Ramos (cell line): ENCODE data around the gene RGL2.
"Not testable (repeated sequence)": the region's sequence is repeated elsewhere in the genome, so short reads cannot be mapped to it uniquely, and the experiment has no call there.

Source experiments
- in situ Hi-C: fragments of 300-500 bp; cut with MboI; formaldehyde crosslinking; loops from one replicate; pipeline ENCODE4 v1.14.3; 2022; ENCODE audit warnings: low sequenced_read_pairs; ENCODE audit not compliant: unreplicated experiment

RGL2 gene

GRCh38 chr6:33298773-33299236 lies at the start of gene RGL2:
Gene RGL2, minus strand, starts transcription at chr6:33298942. Its CDS starts 332 bp downstream, at chr6:33298610.
- in situ Hi-C loops, result no loop called here

GRCh38 chr6:33347816-33348215 lies 49.1 kb upstream of the RGL2 start:
- in situ Hi-C loops, result no loop called here

- in situ Hi-C loops, result not testable (repeated sequence)
Observed at GRCh38 chr6:33346972-33347371, 48.2 kb upstream of the RGL2 start.

GRCh38 chr6:33344701-33345697 lies 46.3 kb upstream of the RGL2 start:
- in situ Hi-C loops, result no loop called here

- in situ Hi-C loops, result no loop called here
Observed at GRCh38 chr6:33343953-33344611, 45.3 kb upstream of the RGL2 start.

- in situ Hi-C loops, result not testable (repeated sequence)
Observed at GRCh38 chr6:33343606-33343952, 44.8 kb upstream of the RGL2 start.

- in situ Hi-C loops, result no loop called here
Observed at GRCh38 chr6:33339193-33339592, 40.5 kb upstream of the RGL2 start.

- in situ Hi-C loops, result no loop called here
Observed at GRCh38 chr6:33336495-33336894, 37.8 kb upstream of the RGL2 start.

- in situ Hi-C loops, result no loop called here
Observed at GRCh38 chr6:33335916-33336315, 37.2 kb upstream of the RGL2 start.

GRCh38 chr6:33333666-33334065 lies 34.9 kb upstream of the RGL2 start:
- in situ Hi-C loops, result no loop called here

GRCh38 chr6:33330736-33331135 lies 32.0 kb upstream of the RGL2 start:
- in situ Hi-C loops, result no loop called here

- in situ Hi-C loops, result no loop called here
Observed at GRCh38 chr6:33329058-33329457, 30.3 kb upstream of the RGL2 start.

- in situ Hi-C loops, result no loop called here
Observed at GRCh38 chr6:33324125-33324524, 25.4 kb upstream of the RGL2 start.

GRCh38 chr6:33323623-33323948 lies 24.8 kb upstream of the RGL2 start:
- in situ Hi-C loops, result no loop called here

GRCh38 chr6:33321227-33321626 lies 22.5 kb upstream of the RGL2 start:
- in situ Hi-C loops, result no loop called here

GRCh38 chr6:33320315-33321181 lies 21.8 kb upstream of the RGL2 start:
- in situ Hi-C loops, result no loop called here

GRCh38 chr6:33319939-33320314 lies 21.2 kb upstream of the RGL2 start:
- in situ Hi-C loops, result no loop called here

- in situ Hi-C loops, result no loop called here
Observed at GRCh38 chr6:33318426-33319073, 19.8 kb upstream of the RGL2 start.

GRCh38 chr6:33317669-33318425 lies 19.1 kb upstream of the RGL2 start, which contains the start of gene ZBTB22:
Gene ZBTB22, minus strand, starts transcription at chr6:33317744. Its CDS starts 828 bp downstream, at chr6:33316916.
- in situ Hi-C loops, result no loop called here

- in situ Hi-C loops, result no loop called here
Observed at GRCh38 chr6:33317419-33317668, 18.6 kb upstream of the RGL2 start.
